Stomach (tissue), 9 donors: ENCODE results near the gene PAX2. TPM values are rescaled to one million over a fixed set of nuclear protein-coding genes. Genes with fewer than 3 reads are reported as not detected.
A peak's percentile ranks its signal among the peaks of the same experiment; 100 is the strongest.

ENCODE experiments used
- DNase-seq, 2 donors: peaks; one replicate each; pipeline versions ENCODE4 v3.0.0 to v3.0.0-alpha.2; 2013 to 2019
- H3K27ac ChIP-seq, 5 donors: fragments of 200-600 bp in 4 of 5; sonication (generic) in 4 of 5; one replicate each; pipeline ENCODE4 v1.5.1; 2013 to 2019; ENCODE audit warnings: mild to moderate bottlenecking in 1 of 5, moderate library complexity in 1 of 5
- H3K27me3 ChIP-seq, 3 donors: fragments of 200-600 bp; sonication (generic); one replicate each; pipeline ENCODE4 v1.5.1; 2017 to 2019; ENCODE audit warnings: mixed run types in 1 of 3
- H3K36me3 ChIP-seq, 4 donors: fragments of 200-600 bp; sonication (generic); 1 replicate in 3 of 4; 2 replicates in 1 of 4; pipeline ENCODE4 v1.5.1; 2016 to 2019
- H3K4me1 ChIP-seq, 4 donors: fragments of 200-600 bp; sonication (generic); one replicate each; pipeline ENCODE4 v1.5.1; 2016 to 2019
- H3K4me3 ChIP-seq, 4 donors: fragments of 200-600 bp; sonication (generic) in 3 of 4; one replicate each; pipeline ENCODE4 v1.5.1; 2016 to 2019; ENCODE audit warnings: mild to moderate bottlenecking in 1 of 4
- H3K9me3 ChIP-seq, 4 donors: fragments of 200-600 bp; sonication (generic); one replicate each; pipeline ENCODE4 v1.5.1; 2016 to 2019
- EP300 ChIP-seq: sonication (generic); formaldehyde crosslinking; IDR thresholded peaks from one replicate; pipeline ENCODE4 v1.6.1; 2017; ENCODE audit warnings: antibody characterized with exemption
- POLR2A ChIP-seq, 4 donors: fragments of 450-650 bp; IDR thresholded peaks; one replicate each; pipeline ENCODE4 v1.6.1; 2016; ENCODE audit warnings: antibody characterized with exemption in 4 of 4, control low read depth in 2 of 4, mild to moderate bottlenecking in 1 of 4, moderate library complexity in 1 of 4
- POLR2AphosphoS5 ChIP-seq, 3 donors: sonication (generic); formaldehyde crosslinking; IDR thresholded peaks; one replicate each; pipeline ENCODE4 v1.6.1; 2016; ENCODE audit warnings: antibody characterized with exemption in 3 of 3
- WGBS, 5 donors: extraction: QIAGEN DNeasy Blood & Tissue Kit in 3 of 5; methylation state at CpG; one replicate each; pipeline versions ENCODE4 v1.1.5 to v1.1.7; 2013 to 2018; 5-methylcytosine and 5-hydroxymethylcytosine counted together
- intact Hi-C: fragments of 100-400 bp; cut with DNase I; formaldehyde crosslinking; loops from one replicate; pipeline ENCODE4 v1.15.1; 2023; ENCODE audit warnings: low total_unique reads
- polyA plus RNA-seq, 3 donors: library from polyadenylated mRNA; stranded (reverse); fragments of 200-250 nt; gene quantifications; one replicate each; pipeline ENCODE4 v1.2.3, GENCODE V29; 2013
- total RNA-seq, 5 donors: library from RNA; depleted of rRNA; stranded (reverse); fragments of >200 nt; gene quantifications; one replicate each; pipeline versions ENCODE4 v1.1.0 to v1.2.3, GENCODE V29; 2014 to 2016
- TF ChIP-seq, protein P1 (sequence below), 7 experiments: fragments of 450-650 bp in 4 of 7; fragments of 200-600 bp in 3 of 7; sonication (generic) in 3 of 7; IDR thresholded peaks; one replicate each; pipeline ENCODE4 v1.5.1; 2016 to 2019; ENCODE audit warnings: antibody characterized with exemption in 7 of 7, control low read depth in 2 of 7, mild to moderate bottlenecking in 1 of 7
- donor health status: healthy with polysubstance abuse.
- donor health status: Bipolar disorder and iron deficiency.
- donor health status: healthy.

Gene PAX2
- total and polyA plus RNA-seq, 8 donors: not detected

DNA sequence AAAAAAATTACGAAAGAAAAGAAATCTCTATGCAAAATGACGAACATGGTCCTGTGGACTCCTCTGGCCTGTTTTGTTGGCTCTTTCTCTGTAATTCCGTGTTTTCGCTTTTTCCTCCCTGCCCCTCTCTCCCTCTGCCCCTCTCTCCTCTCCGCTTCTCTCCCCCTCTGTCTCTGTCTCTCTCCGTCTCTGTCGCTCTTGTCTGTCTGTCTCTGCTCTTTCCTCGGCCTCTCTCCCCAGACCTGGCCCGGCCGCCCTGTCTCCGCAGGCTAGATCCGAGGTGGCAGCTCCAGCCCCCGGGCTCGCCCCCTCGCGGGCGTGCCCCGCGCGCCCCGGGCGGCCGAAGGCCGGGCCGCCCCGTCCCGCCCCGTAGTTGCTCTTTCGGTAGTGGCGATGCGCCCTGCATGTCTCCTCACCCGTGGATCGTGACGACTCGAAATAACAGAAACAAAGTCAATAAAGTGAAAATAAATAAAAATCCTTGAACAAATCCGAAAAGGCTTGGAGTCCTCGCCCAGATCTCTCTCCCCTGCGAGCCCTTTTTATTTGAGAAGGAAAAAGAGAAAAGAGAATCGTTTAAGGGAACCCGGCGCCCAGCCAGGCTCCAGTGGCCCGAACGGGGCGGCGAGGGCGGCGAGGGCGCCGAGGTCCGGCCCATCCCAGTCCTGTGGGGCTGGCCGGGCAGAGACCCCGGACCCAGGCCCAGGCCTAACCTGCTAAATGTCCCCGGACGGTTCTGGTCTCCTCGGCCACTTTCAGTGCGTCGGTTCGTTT lies 83.9 kb downstream of the PAX2 start:
- intact Hi-C loops: no loop called here
- H3K36me3 ChIP-seq: no peaks in the 10 kb centered on the region
- no peaks in the 10 kb centered on the region for H3K9me3 ChIP-seq
- peaks cover 47 to 100% (median 86%) of the 10 kb centered on the region in 3 donors for H3K27me3 ChIP-seq
- 4 to 6% (median 5%) methylated on average over 56 to 58 of the region's 58 CpGs for WGBS, 5 donors
- peak in 1 of 2 donors; percentile 20 for DNase-seq
- no peak for TF ChIP-seq POLR2A (IDR thresholded peaks at IDR 0.05)
- TF ChIP-seq EP300: no peak
- no peak for TF ChIP-seq POLR2AphosphoS5 (IDR thresholded peaks at IDR 0.05)
- TF ChIP-seq, protein P1, sequence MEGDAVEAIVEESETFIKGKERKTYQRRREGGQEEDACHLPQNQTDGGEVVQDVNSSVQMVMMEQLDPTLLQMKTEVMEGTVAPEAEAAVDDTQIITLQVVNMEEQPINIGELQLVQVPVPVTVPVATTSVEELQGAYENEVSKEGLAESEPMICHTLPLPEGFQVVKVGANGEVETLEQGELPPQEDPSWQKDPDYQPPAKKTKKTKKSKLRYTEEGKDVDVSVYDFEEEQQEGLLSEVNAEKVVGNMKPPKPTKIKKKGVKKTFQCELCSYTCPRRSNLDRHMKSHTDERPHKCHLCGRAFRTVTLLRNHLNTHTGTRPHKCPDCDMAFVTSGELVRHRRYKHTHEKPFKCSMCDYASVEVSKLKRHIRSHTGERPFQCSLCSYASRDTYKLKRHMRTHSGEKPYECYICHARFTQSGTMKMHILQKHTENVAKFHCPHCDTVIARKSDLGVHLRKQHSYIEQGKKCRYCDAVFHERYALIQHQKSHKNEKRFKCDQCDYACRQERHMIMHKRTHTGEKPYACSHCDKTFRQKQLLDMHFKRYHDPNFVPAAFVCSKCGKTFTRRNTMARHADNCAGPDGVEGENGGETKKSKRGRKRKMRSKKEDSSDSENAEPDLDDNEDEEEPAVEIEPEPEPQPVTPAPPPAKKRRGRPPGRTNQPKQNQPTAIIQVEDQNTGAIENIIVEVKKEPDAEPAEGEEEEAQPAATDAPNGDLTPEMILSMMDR (IDR thresholded peaks at IDR 0.05): no peak
- peak overlapping the region; percentile 41 to 54 (median 44) for H3K4me3 ChIP-seq
- H3K4me1 ChIP-seq: peaks cover 34 to 44% (median 41%) of the 10 kb centered on the region in 4 donors
- no peak overlapping the region for H3K27ac ChIP-seq

DNA sequence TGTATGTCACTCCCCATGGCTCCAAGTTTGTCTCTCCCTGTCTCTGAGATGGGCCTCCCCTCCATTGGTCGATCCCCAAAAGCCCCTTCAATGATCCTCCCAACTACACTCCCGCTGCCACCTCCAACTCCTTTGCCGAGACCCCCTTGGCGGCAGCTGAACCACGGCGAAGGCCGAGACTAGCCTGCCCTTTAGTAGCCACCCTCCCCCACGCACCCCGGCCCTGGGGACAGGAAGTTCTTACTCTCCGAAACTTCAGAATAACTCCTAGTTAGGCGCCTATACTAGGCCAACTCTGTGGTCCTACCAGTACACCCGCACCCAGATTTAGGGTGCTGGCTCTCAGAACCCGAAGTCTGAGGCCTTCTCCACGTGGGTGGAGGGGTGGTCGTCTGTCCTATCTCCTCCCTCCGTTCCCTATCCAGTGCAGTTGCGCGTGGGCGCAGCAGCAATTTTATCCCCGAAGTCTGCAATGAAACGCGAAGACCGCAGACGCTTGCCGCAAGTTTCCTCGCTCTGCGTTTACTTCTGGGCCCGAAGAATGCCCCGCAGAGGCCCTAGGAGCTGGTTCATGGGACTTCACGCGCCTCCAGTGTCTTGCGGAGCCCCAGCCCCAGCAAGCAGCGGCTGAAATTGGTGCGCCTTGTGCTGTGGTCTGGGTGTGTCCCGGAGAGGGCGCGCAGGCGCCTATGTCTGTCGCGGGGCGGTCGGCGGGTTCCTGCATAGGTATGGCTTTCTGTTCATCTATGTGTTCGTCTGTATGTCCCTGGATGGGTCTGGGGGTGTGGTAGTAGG lies 84.7 kb downstream of the PAX2 start:
- no peak overlapping the region for H3K4me3 ChIP-seq

DNA sequence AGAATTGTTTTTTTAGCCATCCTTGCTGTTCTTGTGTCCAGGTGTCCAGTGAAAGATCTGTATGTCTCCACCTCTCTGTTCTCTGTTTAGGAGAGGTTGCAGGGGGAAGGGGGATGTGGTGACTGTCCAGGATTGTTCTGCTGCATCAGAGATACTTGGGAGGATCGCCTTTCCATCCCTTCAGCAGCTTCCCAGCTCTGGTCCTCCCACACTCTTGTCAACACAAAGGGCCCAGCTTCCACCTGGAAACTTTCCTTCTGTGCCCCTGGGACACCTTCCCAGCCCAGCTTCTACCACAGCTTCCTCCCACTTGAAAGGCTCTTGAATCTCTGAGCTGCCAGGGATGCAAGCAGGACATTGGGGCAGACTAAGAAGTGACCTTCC lies 85.3 kb downstream of the PAX2 start:
- Histone ChIP-seq H3K4me1 (peaks cover 34 to 44% (median 41%) of the 10 kb centered on the region in 4 donors), H3K9me3 (no peaks in the 10 kb centered on the region), H3K27ac (no peak overlapping the region), H3K4me3 (no peak overlapping the region), H3K36me3 (no peaks in the 10 kb centered on the region), H3K27me3 (peaks cover 41 to 100% (median 78%) of the 10 kb centered on the region in 3 donors)
- 0 to 18% (median 10%) methylated on average over 1 of the region's 1 CpG for WGBS, 5 donors
- intact Hi-C loops: no loop called here
- no peak for DNase-seq
- TF ChIP-seq, protein P1 (IDR thresholded peaks at IDR 0.05): no peak
- no peak for TF ChIP-seq POLR2A (IDR thresholded peaks at IDR 0.05)
- TF ChIP-seq POLR2AphosphoS5 (IDR thresholded peaks at IDR 0.05): no peak
- TF ChIP-seq EP300: no peak

More for the DNA sequence above, 84.7 kb downstream of the PAX2 start:
- no peaks in the 10 kb centered on the region for H3K36me3 ChIP-seq
- no peak overlapping the region for H3K27ac ChIP-seq
- H3K9me3 ChIP-seq: no peaks in the 10 kb centered on the region
- 6 to 14% (median 10%) methylated on average over 29 to 44 of the region's 44 CpGs for WGBS, 5 donors
- TF ChIP-seq POLR2A (IDR thresholded peaks at IDR 0.05) (no peak), EP300 (no peak), POLR2AphosphoS5 (IDR thresholded peaks at IDR 0.05) (no peak)
- TF ChIP-seq, protein P1 (IDR thresholded peaks at IDR 0.05): no peak
- no peak for DNase-seq
- H3K27me3 ChIP-seq: peaks cover 41 to 100% (median 78%) of the 10 kb centered on the region in 3 donors
- intact Hi-C loops: no loop called here
- peaks cover 34 to 44% (median 41%) of the 10 kb centered on the region in 4 donors for H3K4me1 ChIP-seq

GRCh38 chr10:100831742-100832141 lies 86.4 kb downstream of the PAX2 start:
- 69 to 100% (median 83%) methylated on average over 1 of the region's 1 CpG for WGBS, 5 donors
- H3K9me3 ChIP-seq: no peaks in the 10 kb centered on the region
- H3K27ac ChIP-seq: no peak overlapping the region
- no peak overlapping the region for H3K4me3 ChIP-seq
- no peak for DNase-seq
- TF ChIP-seq, protein P1 (IDR thresholded peaks at IDR 0.05): no peak
- no peak for TF ChIP-seq POLR2AphosphoS5 (IDR thresholded peaks at IDR 0.05)
- TF ChIP-seq POLR2A (IDR thresholded peaks at IDR 0.05): no peak
- no peak for TF ChIP-seq EP300
- peaks cover 34 to 100% (median 77%) of the 10 kb centered on the region in 3 donors for H3K27me3 ChIP-seq
- intact Hi-C loops: no loop called here
- no peaks in the 10 kb centered on the region for H3K36me3 ChIP-seq
- peaks cover 29 to 38% (median 33%) of the 10 kb centered on the region in 4 donors for H3K4me1 ChIP-seq
